Neural progenitor cell (in vitro differentiated cells): ENCODE data around the gene HSD11B2.

Source experiments
- EZH2 ChIP-seq: fragments of 200-600 bp; sonication (generic); IDR thresholded peaks from 2 replicates; pipeline ENCODE4 v1.6.1; 2017; ENCODE audit warnings: antibody characterized with exemption, mild to moderate bottlenecking, moderate library complexity
- EZH2phosphoT487 ChIP-seq: fragments of 200-600 bp; sonication (generic); IDR thresholded peaks from 2 replicates; pipeline ENCODE4 v1.6.1; 2017; ENCODE audit warnings: antibody characterized with exemption
- TF ChIP-seq, protein P1 (sequence below): fragments of 200-600 bp; sonication (generic); IDR thresholded peaks from 2 replicates; pipeline ENCODE4 v1.5.1; 2017; ENCODE audit warnings: antibody characterized with exemption, mild to moderate bottlenecking

DNA sequence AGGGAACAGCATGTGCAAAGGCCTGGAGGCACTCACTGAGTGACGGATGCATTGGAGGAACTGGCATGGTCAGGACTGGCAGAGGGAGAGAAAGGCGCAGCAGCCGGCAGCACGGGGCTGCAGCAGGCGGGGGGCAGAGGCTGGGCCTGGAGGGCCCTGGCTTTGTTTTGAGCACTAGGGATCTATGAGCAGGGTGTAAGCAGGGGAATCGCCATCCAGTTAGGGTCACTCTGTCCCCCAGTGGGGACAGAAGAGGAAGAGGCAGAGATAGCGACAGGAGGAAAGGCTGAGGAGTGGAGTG lies 14.2 kb downstream of the HSD11B2 start:
- TF ChIP-seq, protein P1, sequence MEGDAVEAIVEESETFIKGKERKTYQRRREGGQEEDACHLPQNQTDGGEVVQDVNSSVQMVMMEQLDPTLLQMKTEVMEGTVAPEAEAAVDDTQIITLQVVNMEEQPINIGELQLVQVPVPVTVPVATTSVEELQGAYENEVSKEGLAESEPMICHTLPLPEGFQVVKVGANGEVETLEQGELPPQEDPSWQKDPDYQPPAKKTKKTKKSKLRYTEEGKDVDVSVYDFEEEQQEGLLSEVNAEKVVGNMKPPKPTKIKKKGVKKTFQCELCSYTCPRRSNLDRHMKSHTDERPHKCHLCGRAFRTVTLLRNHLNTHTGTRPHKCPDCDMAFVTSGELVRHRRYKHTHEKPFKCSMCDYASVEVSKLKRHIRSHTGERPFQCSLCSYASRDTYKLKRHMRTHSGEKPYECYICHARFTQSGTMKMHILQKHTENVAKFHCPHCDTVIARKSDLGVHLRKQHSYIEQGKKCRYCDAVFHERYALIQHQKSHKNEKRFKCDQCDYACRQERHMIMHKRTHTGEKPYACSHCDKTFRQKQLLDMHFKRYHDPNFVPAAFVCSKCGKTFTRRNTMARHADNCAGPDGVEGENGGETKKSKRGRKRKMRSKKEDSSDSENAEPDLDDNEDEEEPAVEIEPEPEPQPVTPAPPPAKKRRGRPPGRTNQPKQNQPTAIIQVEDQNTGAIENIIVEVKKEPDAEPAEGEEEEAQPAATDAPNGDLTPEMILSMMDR = no peak
- TF ChIP-seq EZH2 = no peak
- no peak for TF ChIP-seq EZH2phosphoT487
